ENCODE measurements around the gene RAX2.
"Not testable (repeated sequence)": the region's sequence is repeated elsewhere in the genome, so short reads cannot be mapped to it uniquely, and the experiment has no call there.

Gene RAX2

GRCh38 chr19:3757705-3758104, 14.3 kb downstream of the RAX2 start:
- not testable (repeated sequence) for DNase-seq

- DNase-seq, result no peak
Observed at GRCh38 chr19:3753631-3754410, 18.2 kb downstream of the RAX2 start.

GRCh38 chr19:3752492-3752891, 19.5 kb downstream of the RAX2 start:
- DNase-seq, result no peak

DNA sequence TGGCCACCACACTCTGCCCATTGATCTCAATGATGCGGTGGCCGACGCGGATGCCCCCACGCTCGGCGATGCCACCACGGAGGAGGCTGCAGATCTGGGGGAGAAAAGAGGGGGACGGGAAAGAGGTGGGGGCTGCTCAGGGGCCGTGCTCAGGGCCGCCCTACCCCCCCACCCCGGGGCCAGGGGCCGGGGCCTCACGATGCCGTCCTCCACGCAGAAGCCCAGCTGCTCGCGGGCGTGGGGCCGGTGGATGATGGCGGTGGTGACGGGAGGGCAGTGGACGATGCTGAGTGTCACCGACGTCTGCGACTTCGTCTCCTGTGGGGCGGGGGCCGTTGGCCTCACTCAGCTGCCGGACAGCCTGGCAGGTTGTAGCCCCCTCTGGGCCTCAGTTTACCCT, 20.8 kb downstream of the RAX2 start:
- DNase-seq, result no peak

GRCh38 chr19:3750211-3750610, 21.8 kb downstream of the RAX2 start:
- DNase-seq, result no peak

DNA sequence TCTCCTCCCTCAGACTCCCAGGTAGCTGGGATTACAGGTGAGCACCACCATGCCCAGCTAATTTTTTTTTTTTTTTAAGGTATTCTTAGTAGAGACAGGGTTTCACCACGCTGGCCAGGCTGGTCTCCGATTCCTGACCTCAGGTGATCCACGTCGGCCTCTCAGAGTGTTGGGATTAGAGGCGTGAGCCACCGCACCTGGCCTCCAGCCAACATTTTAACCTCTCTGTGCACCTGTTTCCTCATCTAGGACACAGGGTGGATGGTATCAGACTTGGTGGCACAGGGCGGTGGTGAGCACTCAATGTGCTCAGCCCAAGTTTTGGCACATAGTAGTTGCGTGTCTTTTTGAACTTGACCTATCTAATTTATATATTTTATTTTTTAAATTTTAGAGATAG, 23.1 kb downstream of the RAX2 start:
- no peak for DNase-seq

DNA sequence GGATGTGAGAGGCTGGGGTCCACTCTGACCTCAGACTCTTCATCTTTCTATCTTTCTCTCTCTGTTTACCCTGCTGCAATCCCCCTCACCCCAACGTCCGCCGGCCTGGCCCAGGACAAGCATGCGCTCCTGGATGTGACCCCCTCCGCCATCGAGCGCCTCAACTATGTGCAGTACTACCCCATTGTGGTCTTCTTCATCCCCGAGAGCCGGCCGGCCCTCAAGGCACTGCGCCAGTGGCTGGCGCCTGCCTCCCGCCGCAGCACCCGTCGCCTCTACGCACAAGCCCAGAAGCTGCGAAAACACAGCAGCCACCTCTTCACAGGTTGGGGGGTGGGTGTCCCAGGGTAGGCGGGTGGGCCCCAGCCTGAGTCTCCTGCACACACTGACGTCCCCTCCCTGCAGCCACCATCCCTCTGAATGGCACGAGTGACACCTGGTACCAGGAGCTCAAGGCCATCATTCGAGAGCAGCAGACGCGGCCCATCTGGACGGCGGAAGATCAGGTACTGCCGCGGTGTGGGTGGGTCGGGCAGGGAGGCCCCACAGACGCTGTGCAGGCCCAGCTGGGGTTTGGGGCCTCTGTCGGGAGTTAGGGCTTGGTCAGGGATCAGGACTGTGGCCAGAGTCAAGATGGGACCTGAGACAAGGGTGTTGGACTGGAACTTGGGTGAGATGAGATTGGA, 25.5 kb downstream of the RAX2 start:
- no peak for DNase-seq

DNA sequence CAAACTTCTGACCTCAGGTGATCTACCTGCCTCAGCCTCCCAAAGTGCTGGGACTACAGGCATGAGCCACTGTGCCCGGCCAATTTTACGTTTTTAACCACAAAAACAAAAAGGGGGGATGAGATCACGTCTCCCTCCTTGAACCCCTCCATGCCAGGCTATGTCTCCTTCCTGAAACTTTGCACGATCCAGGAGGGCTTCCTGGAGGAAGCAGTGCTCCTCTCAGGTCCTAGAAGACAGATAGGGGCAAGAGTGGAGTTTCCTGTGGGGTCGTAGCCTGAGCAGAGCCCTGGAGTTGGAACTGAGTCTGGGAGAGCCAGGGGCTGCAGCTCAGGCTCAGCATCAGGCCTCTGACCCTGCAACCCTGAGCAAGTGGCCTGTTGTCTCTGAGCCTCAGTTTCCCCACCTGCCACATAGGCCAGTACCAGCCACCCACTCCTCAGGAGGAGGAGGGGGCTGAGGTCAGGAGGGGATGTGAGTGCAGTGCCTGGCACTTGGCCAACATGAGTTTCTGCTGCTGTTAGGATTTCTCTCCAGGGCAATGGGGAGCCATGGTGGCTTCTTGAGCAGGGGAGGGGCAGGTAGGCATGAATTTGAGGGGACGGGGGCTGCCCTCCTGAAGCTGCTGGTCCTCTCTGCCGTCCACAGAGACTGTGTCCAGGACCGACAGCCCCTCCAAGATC, 26.5 kb downstream of the RAX2 start:
- DNase-seq, result no peak

DNA sequence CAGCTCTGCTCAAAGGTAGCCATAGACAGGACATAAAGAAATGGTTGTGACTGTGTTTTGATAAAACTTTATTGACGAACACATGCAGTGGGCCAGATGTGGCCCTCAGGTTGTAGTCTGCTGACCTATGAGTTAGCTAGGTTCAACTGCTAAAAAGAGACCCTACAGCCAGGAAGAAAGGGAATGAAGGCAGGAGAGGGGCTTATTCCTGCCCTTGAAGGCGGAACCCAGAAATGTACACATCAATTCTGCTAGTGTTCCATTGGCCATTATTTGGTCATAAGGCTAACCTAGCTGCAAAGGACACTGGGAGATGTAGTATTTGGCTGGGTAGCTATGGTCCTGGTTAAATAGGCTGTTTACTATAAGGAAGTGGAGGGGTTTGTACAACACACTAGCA, 28.5 kb downstream of the RAX2 start:
- DNase-seq, result no peak

DNA sequence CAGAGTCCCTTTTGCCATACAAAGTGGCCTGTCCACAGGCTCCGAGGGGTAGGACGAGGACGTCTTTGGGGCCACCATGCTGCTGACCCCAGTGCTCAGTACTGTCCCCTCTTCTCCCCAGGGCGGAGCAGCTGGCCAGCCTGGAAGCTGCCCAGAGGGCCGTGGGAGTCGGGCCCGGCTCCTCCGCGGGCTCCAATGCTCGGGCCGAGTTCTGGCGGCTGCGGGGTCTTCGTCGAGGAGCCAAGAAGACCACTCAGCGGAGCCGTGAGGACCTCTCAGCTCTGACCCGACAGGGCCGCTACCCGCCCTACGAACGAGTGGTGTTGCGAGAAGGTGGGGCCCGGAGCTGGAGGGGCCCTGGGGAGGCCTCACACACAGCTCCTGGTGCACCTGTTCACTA, 31.6 kb downstream of the RAX2 start:
- no peak for DNase-seq

GRCh38 chr19:3738477-3739220, 33.4 kb downstream of the RAX2 start:
- no peak for DNase-seq

DNA sequence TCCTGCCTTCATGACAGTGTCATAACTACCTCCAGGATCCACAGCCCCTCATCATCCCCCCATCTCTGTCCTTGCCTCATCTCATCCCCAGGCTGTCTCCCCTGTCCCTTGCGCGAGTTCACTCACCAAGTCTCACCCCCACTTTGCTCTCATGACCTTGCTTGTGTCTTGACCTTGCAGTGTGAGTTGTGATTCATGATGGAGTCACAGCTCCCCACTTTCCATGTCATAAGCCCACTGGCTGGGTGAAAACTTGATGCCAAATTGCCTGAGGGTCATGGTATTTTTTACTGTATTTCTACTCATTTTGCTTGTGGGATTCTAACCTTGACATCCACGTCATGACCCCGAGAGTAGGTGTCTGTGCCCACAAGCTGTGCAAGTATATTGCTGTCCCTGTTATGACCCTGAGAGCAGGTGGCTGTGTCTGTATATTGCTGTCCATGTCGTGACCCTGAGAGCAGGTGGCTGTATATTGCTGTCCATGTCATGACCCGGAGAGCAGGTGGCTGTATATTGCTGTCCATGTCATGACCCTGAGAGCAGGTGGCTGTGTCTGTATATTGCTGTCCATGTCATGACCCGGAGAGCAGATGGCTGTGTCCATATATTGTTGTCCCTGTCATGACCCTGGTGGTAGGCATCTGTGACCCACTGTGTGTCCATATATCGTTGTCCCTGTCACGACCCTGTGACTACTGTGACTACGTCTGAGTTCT, 34.4 kb downstream of the RAX2 start:
- DNase-seq, result no peak

DNA sequence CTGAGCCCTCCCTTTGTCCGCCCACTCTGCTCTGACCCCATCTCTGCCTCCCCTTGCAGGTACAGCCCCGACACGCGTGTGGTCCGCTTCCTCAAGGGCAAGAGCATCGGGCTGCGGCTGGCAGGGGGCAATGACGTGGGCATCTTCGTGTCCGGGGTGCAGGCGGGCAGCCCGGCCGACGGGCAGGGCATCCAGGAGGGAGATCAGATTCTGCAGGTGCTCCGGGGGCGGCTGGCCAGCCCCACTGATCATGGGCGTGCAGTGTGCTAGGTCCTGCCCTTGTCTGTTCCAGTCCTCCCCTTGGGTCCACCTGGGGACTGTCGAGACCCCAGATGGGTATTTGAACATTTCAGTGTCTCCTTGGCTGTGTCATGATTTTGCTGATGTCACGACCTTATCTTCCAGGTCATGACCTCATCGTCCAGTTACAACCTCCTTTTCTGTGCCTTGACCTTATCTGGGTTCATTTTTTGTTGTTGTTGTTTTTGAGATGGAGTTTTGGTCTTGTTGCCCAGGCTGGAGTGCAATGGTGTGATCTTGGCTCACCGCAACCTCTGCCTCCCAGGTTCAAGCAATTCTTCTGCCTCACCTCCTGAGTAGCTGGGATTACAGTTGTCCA, 35.8 kb downstream of the RAX2 start:
- no peak for DNase-seq

- DNase-seq, result no peak
Observed at GRCh38 chr19:3734310-3734600, 37.8 kb downstream of the RAX2 start.

DNA sequence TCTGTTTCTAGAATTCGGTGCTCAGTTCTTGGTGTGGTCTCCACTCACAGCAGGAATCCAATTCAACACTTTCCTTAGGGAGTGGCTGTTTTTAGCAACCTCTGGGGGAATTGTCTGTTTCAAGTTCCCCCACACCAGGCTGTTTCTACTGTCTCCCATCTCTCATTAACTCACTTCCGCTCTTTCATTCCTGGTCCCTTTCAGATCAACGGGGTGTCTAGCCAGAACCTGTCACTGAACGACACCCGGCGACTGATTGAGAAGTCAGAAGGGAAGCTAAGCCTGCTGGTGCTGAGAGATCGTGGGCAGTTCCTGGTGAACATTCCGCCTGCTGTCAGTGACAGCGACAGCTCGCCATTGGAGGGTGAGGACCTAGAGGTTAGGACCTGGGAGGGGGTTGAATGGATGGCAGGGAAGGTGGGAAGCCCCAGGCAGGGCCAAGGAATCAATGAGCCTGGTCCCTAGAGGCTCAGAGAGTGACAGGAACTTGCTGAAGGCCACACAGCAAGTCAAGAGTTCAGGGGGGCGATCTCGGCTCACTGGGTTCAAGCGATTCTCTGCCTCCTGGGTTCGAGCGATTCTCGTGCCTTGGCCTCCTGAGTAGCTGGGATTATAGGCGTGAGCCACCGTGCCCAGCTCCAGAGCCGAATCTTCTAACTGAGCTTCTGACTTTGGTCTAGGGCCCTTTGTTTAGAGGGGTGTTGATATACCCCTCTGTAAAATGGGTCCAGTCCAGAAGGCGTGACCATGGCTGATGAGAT, 38.3 kb downstream of the RAX2 start:
- no peak for DNase-seq

DNA sequence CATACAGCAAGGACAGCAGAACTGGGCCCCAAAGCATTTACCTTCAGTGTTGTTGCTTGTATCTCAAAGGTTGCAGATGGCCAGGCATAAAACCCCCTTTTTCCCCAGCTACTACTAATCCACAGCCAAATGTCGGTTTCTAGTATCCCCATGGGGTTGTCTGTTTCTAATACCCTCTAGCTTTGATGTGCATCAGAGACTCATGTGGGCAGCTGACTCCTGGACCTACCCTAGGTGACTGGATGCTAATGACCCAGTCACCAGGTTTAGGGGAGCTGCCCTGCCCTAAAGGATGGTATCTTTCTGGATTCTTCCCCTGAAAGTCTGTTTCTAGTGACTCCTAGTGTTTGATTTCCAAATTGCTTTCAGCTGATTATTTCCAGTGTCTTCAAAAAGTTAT, 39.9 kb downstream of the RAX2 start:
- no peak for DNase-seq

DNA sequence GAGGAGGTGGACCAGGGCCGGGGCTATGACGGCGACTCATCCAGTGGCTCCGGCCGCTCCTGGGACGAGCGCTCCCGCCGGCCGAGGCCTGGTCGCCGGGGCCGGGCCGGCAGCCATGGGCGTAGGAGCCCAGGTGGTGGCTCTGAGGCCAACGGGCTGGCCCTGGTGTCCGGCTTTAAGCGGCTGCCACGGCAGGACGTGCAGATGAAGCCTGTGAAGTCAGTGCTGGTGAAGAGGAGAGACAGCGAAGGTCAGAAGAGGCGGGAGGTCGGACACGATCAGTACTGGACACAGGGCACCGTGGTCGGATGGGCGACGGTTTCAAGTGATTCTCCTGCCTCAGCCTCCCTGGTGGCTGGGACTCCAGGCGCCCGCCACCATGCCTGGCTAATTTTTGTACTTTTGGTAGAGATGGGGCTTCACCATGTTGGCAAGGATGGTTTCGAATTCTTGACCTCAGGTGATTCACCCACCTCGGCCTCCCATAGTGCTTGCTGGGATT, 41.5 kb downstream of the RAX2 start:
- no peak for DNase-seq

- DNase-seq, result no peak
Observed at GRCh38 chr19:3725640-3726310, 46.3 kb downstream of the RAX2 start.

- DNase-seq, result no peak
Observed at GRCh38 chr19:3725121-3725520, 46.9 kb downstream of the RAX2 start.

- no peak for DNase-seq
Observed at GRCh38 chr19:3723883-3724282, 48.1 kb downstream of the RAX2 start.

GRCh38 chr19:3723110-3723488, 48.9 kb downstream of the RAX2 start:
- no peak for DNase-seq

Measured in activated CD4-positive, CD25-positive, alpha-beta regulatory T cell treated with anti-CD3 and anti-CD28 coated beads, Interleukin-2, amount 50 U/mL, for 72 hours (primary cell).